ENCODE measurements around the gene BCL2A1.

GRCh38 chr15:79987969-79988368, 17.0 kb upstream of the BCL2A1 start:
- TF ChIP-seq, protein P1, sequence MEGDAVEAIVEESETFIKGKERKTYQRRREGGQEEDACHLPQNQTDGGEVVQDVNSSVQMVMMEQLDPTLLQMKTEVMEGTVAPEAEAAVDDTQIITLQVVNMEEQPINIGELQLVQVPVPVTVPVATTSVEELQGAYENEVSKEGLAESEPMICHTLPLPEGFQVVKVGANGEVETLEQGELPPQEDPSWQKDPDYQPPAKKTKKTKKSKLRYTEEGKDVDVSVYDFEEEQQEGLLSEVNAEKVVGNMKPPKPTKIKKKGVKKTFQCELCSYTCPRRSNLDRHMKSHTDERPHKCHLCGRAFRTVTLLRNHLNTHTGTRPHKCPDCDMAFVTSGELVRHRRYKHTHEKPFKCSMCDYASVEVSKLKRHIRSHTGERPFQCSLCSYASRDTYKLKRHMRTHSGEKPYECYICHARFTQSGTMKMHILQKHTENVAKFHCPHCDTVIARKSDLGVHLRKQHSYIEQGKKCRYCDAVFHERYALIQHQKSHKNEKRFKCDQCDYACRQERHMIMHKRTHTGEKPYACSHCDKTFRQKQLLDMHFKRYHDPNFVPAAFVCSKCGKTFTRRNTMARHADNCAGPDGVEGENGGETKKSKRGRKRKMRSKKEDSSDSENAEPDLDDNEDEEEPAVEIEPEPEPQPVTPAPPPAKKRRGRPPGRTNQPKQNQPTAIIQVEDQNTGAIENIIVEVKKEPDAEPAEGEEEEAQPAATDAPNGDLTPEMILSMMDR (IDR thresholded peaks at IDR 0.05): no peak
- TF ChIP-seq POLR2A (IDR thresholded peaks at IDR 0.05): no peak
